ENCODE results near the gene PLBD2.

PLBD2 gene

GRCh38 chr12:113422030-113422885 is 63.9 kb downstream of the PLBD2 start, which contains the start of gene SDSL:
Gene SDSL, plus strand, starts transcription at chr12:113422380. Its CDS starts 5,603 bp downstream, at chr12:113427983.
- no peak for DNase-seq

- DNase-seq, result no peak
Measured at GRCh38 chr12:113422886-113423669, 64.7 kb downstream of the PLBD2 start.

DNA sequence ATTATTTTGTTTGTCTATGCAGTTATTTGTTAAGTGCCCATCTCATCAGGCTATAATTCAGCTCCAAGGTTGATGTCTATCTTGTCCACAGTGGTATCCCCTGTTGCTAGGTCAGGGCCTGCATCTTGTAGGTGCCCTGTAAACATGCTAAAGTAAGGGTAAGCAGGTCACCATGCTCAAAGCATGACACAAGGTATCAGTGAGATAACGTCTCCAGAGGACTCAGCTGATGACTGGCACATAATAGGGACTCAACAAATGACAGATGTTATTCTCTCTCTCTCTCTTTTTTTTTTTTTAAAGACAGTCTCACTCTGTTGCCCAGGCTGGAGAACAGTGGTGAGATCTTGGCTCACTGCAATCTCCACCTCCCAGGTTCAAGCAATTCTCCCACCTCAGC is 66.1 kb downstream of the PLBD2 start:
- DNase-seq, result no peak

- DNase-seq, result peak; percentile 16
Measured at GRCh38 chr12:113424915-113425823, 66.8 kb downstream of the PLBD2 start.

GRCh38 chr12:113425960-113426453 is 67.6 kb downstream of the PLBD2 start:
- no peak for DNase-seq

GRCh38 chr12:113427882-113428281 is 69.5 kb downstream of the PLBD2 start:
- DNase-seq, result no peak

DNA sequence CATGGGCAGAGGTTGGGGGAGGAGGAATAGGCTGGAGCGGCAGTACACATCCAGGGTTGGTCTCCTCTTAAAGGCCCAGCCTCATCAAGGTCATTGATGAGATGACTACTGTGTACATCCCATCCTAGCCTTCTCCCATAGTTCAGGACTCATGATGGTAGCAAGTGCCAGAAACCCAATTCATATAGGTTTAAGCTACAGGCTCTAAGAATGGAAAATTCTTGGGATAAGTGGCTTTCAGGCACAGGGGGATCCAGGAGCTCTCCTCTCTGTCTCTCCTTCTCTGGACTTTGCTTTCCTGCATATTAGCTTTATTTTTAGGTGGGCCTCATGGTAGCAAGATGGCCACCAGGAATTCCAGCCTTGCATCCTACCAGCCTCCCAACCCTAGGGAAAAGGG is 70.1 kb downstream of the PLBD2 start:
- DNase-seq, result no peak

DNA sequence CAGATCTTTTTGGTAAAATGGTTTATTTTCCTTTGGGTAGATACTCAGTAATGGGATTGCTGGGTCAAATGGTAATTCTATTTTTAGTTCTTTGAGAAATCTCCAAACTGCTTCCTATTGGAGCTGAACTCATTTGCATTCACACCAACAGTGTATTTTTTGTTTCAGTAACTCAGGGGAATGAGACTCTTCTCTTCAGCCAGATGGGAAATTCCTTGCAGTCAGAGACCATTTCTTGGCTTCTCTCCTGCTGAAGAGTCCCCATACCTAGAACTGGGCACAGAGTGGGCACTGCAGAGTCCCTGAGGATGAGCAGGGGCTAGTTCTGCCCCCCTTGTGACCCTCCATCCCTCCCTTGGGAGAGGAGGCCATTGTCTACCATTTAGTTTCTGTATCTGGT is 74.6 kb downstream of the PLBD2 start:
- no peak for DNase-seq

- no peak for DNase-seq
Measured at GRCh38 chr12:113435367-113435766, 77.0 kb downstream of the PLBD2 start.

DNA sequence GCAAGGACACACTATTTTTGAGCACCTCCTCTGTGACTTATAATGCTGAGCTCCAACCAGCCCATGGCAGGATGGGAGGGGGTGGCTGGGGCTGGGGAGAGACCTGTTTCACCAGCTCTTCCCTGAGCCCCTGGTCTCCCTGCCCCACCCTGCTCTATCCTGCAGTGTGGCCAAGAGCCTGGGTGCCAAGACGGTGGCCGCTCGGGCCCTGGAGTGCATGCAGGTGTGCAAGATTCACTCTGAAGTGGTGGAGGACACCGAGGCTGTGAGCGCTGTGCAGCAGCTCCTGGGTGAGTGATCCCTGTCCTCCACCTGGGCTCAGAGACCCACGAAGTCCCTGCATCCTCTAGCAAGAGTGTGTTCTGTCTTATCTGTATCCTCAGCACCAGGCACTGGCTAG is 78.2 kb downstream of the PLBD2 start:
- DNase-seq, result no peak

DNA sequence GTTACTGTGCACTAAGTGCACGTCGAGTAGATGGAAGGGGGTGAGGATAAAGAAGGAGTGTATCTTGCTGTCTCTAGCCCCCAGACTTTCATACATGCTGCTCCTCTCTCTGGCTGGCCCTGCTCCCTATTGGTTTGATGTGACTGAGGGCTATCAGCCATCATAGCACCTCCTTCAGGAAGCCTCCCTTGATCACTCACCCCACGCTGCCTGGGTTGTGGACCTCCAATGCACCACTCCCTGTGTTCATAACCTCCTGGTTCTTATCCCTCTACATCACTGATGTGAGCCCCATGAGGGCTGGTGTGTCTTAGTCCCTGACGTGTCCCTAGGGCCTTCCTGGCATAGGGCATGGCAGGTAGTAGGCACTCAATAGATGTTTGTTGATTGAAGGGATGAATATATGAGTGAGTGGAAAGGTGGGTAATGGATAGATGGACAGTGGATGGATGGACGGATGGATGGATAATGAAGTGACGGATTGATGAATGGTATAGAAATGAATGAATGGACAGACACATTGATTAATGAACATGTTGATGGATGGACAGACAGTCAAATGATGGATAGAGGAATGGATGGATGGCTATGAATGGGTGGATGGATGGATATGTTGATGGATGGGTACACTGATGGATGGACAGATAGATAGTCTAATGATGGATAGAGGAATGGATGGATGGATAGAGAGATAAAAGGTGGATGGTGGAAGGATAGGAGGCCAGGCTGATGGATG is 78.8 kb downstream of the PLBD2 start:
- no peak for DNase-seq

DNA sequence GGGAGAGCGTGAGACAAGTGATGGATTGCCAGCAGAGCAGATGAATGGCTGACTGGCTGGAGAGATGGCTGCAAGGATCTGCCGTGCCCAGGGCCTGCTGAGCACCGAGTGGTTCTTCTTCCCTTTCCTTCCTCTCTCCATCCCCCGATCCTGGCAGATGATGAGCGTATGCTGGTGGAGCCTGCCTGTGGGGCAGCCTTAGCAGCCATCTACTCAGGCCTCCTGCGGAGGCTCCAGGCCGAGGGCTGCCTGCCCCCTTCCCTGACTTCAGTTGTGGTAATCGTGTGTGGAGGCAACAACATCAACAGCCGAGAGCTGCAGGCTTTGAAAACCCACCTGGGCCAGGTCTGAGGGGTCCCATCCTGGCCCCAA is 79.3 kb downstream of the PLBD2 start:
- no peak for DNase-seq

DNA sequence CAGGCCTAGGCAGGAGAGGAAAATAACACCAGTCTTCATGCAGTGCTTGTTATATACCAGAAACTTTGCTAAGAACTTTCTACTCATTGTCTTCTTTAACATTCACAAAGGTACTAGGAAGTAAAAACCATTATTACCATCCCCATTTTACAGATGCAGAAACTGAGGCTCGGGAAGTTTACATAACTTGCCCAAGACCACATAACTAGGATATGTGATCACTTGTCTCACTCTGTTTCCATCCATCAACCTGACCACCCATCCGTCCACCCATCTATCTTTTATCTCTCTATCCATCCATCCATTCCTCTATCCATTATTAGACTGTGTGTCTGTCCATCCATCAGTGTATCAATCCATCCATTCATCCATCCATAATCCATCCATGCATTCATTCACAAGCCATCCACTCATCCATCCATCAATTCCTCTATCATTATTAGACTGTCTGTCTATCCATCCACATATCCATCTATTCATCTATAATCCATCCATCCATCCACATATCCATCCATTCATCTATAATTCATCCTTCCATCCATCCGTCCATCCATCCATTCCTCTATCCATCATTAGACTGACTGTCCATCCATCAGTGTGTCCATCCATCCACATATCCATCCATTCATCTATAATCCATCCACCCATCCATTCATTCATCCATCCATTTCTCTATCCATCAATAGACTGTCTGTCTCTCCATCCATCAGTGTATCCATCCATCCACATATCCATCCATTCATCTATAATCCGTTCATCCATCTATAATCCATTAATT is 80.3 kb downstream of the PLBD2 start:
- DNase-seq, result no peak

- no peak for DNase-seq
Measured at GRCh38 chr12:113439301-113439597, 80.9 kb downstream of the PLBD2 start.

DNA sequence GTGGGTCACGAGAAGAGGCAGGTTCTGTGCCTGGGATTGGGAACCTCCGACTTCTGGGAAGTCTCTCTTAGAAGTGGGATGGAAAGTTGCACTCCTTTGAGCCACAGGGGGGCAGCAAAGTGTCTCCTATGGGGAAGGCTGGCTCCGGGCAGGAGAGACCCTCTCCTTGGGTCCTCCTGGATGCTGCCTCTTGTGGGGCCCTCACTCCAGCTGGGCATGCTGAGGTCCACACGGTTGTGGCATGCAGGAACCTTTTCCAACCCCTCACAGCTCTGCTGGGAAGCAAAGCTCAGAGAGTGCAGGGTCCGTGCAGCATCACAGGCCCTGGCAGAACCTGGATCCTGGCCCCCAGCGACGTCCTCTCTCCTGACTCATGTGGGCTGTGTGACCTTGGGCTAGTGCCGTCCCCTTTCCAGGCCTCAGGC is 81.2 kb downstream of the PLBD2 start:
- no peak for DNase-seq

DNA sequence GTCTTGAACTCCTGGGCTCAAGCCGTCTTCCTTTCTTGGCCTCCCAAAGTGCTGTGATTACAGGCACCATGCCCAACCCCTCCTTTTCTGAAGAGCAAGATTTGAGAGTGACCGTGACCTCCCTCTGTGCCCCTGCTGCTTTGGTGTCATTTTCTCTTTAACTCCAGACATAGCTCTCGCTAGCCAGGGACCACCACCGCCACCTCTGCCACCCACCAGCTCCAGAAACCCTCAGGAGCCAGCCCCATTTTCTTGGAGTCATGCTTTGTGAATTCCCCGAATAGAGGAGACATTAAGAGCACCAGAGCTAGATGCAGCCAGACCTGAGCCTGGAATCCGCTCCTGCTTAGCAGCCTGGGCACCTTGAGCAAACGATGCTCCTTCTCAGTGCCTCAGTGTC is 81.9 kb downstream of the PLBD2 start:
- no peak for DNase-seq
